Mucosa of rectum (tissue), 2 donors: Measurements from ENCODE around the gene CDH3.

Experiments
- H3K27ac ChIP-seq, 2 donors: one replicate each; pipeline ENCODE4 v1.7.0; 2013; ENCODE audit warnings: inconsistent platforms in 2 of 2, low read depth in 2 of 2, low read length in 2 of 2
- H3K27me3 ChIP-seq, 2 donors: one replicate each; pipeline ENCODE4 v1.7.0; 2013; ENCODE audit warnings: low read length in 2 of 2; ENCODE audit not compliant: control insufficient read depth in 2 of 2, insufficient read depth in 2 of 2
- H3K36me3 ChIP-seq, 2 donors: one replicate each; pipeline ENCODE4 v1.7.0; 2013; ENCODE audit warnings: low read length in 2 of 2; ENCODE audit not compliant: control insufficient read depth in 2 of 2, insufficient read depth in 2 of 2
- H3K4me1 ChIP-seq, 2 donors: one replicate each; pipeline ENCODE4 v1.7.0; 2013; ENCODE audit warnings: low read length in 2 of 2, mild to moderate bottlenecking in 1 of 2; ENCODE audit not compliant: control insufficient read depth in 2 of 2, insufficient read depth in 2 of 2
- H3K4me3 ChIP-seq, 2 donors: one replicate each; pipeline ENCODE4 v1.7.0; 2013; ENCODE audit warnings: low read length in 2 of 2
- H3K9ac ChIP-seq, 2 donors: one replicate each; pipeline ENCODE4 v1.7.0; 2013; ENCODE audit warnings: low read length in 2 of 2, low read depth in 1 of 2, mild to moderate bottlenecking in 1 of 2
- H3K9me3 ChIP-seq, 2 donors: one replicate each; pipeline ENCODE4 v1.7.0; 2013; ENCODE audit warnings: low read length in 2 of 2; ENCODE audit not compliant: control insufficient read depth in 2 of 2
- donor health status: healthy.
- donor health status: Normal muscosa, but diverticular disease.

The CDH3 gene

DNA sequence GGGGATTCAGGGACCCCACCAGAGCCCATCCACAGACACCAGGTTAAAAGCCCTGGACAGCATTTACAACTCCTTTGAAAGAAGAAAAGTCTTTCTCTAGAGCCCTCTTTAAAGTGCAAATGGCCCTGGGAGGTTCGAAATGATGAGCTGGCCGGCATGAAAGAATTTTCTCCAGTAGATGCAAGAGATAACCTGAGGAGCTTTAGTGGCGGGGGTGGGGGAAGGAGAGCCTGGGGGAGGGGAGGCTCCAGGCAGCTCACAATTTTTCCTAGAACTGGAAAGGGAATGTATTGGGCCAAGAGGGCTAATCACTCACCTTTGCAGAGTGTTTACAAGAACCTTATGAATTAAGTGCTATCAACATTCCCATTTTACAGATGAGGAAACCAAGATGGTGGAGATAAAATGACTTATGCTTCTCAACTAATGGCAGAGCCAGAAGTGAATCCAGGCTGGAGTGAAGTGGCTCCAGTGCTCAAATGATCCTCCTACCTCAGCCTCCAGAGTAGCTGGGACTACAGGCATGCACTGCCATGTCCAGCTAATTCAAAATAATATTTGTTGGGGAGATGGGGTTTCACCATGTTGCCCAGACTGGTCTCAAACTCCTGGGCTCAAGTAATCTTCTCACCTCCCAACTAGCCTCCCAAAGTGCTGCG lies 87.8 kb downstream of the CDH3 start:
- H3K9ac ChIP-seq = peak overlapping the region in 1 of 2 donors; percentile 62
- H3K36me3 ChIP-seq = no peaks in the 10 kb centered on the region
- H3K4me1 ChIP-seq = peaks cover 7 to 17% of the 10 kb centered on the region in 2 donors
- H3K27me3 ChIP-seq = peaks cover 0 to 2% of the 10 kb centered on the region in 2 donors
- H3K4me3 ChIP-seq = peak overlapping the region in 1 of 2 donors; percentile 37
- H3K27ac ChIP-seq = peak overlapping the region; percentile 92 to 95
- H3K9me3 ChIP-seq = no peaks in the 10 kb centered on the region

DNA sequence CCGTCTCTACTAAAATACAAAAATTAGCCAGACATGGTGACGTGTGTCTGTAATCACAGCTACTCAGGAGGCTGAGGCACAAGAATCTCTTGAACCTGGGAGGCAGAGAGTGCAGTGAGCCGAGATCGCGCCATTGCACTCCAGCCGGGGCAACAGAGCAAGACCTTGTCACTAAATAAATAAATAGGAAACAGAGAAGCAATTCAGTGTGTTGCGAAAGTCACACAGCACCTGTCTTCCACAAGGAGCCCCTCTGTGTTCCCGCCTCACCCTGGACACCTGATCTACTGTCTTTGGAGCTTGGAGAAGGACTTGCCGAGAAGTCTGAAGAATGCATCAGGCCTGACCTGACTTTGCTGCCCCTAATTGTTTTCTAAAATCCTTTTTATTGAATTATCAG lies 88.5 kb downstream of the CDH3 start:
- Histone ChIP-seq H3K4me3 (no peak overlapping the region), H3K4me1 (peaks cover 11 to 17% of the 10 kb centered on the region in 2 donors), H3K27ac (no peak overlapping the region), H3K36me3 (no peaks in the 10 kb centered on the region), H3K27me3 (peaks cover 2 to 4% of the 10 kb centered on the region in 2 donors), H3K9ac (no peak overlapping the region), H3K9me3 (no peaks in the 10 kb centered on the region)

DNA sequence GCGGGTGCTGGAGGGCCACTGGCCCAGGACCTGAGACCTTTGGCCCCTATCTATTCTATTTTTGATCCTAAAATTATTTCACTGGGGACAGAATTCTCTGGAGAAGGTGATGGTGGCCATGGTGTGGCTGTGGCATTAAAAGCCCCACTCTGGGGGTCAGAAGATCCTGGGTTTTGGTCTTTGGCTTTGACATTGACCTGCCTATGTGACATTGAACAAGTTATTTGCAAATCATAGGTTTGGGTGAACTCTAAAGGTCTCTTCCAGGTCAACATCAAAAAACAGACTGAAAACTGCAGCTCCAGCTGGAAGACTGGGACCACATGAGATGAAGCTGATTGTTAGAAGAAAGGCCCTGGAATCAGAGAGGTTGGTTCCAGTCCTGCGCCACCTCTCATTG lies 89.7 kb downstream of the CDH3 start:
- no peak overlapping the region for H3K9ac ChIP-seq
- no peaks in the 10 kb centered on the region for H3K9me3 ChIP-seq
- peaks cover 2 to 4% of the 10 kb centered on the region in 2 donors for H3K27me3 ChIP-seq
- peaks cover 11 to 17% of the 10 kb centered on the region in 2 donors for H3K4me1 ChIP-seq
- no peak overlapping the region for H3K4me3 ChIP-seq
- no peak overlapping the region for H3K27ac ChIP-seq
- H3K36me3 ChIP-seq = no peaks in the 10 kb centered on the region

DNA sequence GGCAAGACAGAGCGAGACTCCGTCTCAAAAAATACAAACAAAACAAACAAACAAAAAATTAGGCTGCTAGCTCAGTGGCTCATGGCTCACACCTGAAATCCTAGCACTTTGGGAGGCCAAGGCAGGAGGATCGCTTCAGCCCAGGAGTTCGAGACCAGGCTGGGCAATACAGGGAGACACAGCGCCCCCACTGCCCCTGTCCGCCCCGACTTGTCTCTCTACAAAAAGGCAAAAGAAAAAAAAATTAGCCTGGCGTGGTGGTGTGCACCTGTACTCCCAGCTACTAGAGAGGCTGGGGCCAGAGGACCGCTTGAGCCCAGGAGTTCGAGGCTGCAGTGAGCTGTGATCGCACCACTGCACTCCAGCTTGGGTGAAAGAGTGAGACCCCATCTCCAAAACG lies 91.5 kb downstream of the CDH3 start:
- no peaks in the 10 kb centered on the region for H3K9me3 ChIP-seq
- H3K36me3 ChIP-seq = peaks cover 2 to 7% of the 10 kb centered on the region in 2 donors
- H3K4me1 ChIP-seq = peaks cover 19 to 34% of the 10 kb centered on the region in 2 donors
- peaks cover 2 to 4% of the 10 kb centered on the region in 2 donors for H3K27me3 ChIP-seq
- H3K9ac ChIP-seq = peak overlapping the region in 1 of 2 donors; percentile 92
- peak overlapping the region in 1 of 2 donors; percentile 16 for H3K27ac ChIP-seq
- H3K4me3 ChIP-seq = peak overlapping the region; percentile 80 to 83

DNA sequence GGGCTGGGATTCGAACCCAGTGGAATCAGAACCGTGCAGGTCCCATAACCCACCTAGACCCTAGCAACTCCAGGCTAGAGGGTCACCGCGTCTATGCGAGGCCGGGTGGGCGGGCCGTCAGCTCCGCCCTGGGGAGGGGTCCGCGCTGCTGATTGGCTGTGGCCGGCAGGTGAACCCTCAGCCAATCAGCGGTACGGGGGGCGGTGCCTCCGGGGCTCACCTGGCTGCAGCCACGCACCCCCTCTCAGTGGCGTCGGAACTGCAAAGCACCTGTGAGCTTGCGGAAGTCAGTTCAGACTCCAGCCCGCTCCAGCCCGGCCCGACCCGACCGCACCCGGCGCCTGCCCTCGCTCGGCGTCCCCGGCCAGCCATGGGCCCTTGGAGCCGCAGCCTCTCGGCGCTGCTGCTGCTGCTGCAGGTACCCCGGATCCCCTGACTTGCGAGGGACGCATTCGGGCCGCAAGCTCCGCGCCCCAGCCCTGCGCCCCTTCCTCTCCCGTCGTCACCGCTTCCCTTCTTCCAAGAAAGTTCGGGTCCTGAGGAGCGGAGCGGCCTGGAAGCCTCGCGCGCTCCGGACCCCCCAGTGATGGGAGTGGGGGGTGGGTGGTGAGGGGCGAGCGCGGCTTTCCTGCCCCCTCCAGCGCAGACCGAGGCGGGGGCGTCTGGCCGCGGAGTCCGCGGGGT lies 92.1 kb downstream of the CDH3 start, which contains the start of gene CDH1:
CDH1 (plus strand) TSS at position 247 of the 684 bp plus-strand sequence; CDS start at position 371, 124 bp downstream.
- Histone ChIP-seq H3K27ac (peak within 1 kb of the TSS; percentile 88 to 90), H3K9me3 (no peaks in the 10 kb centered on the region), H3K4me1 (peaks cover 18 to 34% of the 10 kb centered on the region in 2 donors), H3K36me3 (peaks cover 2 to 7% of the 10 kb centered on the region in 2 donors), H3K27me3 (peaks cover 2 to 4% of the 10 kb centered on the region in 2 donors), H3K4me3 (peak within 1 kb of the TSS; percentile 80 to 83), H3K9ac (peak within 1 kb of the TSS; percentile 79 to 92)

DNA sequence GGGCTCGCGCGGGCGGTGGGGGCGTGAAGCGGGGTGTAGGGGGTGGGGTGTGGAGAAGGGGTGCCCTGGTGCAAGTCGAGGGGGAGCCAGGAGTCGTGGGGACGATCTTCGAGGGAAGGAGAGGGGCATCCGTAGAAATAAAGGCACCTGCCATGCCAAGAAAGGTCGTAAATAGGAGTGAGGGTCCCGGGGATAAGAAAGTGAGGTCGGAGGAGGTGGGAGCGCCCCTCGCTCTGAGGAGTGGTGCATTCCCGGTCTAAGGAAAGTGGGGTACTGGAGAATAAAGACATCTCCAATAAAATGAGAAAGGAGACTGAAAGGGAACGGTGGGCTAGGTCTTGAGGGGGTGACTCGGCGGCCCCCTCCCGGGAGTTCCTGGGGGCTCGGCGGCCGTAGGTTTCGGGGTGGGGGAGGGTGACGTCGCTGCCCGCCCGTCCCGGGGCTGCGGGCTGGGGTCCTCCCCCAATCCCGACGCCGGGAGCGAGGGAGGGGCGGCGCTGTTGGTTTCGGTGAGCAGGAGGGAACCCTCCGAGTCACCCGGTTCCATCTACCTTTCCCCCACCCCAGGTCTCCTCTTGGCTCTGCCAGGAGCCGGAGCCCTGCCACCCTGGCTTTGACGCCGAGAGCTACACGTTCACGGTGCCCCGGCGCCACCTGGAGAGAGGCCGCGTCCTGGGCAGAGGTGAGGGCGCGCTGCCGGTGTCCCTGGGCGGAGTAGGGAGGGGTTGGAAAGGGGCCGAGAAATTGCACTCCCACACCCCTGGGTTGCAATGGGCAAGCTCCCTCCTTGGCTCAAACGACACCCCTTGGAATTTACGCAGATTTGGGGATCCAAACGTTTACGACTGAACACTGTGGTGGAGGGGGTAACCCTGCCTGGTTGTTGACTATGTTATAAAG lies 92.9 kb downstream of the CDH3 start:
- Histone ChIP-seq H3K9ac (peak overlapping the region; percentile 79 to 92), H3K9me3 (no peaks in the 10 kb centered on the region), H3K4me1 (peaks cover 19 to 33% of the 10 kb centered on the region in 2 donors), H3K4me3 (peak overlapping the region; percentile 80 to 83), H3K27me3 (peaks cover 2 to 4% of the 10 kb centered on the region in 2 donors), H3K27ac (peak overlapping the region; percentile 88 to 90), H3K36me3 (peaks cover 2 to 7% of the 10 kb centered on the region in 2 donors)

DNA sequence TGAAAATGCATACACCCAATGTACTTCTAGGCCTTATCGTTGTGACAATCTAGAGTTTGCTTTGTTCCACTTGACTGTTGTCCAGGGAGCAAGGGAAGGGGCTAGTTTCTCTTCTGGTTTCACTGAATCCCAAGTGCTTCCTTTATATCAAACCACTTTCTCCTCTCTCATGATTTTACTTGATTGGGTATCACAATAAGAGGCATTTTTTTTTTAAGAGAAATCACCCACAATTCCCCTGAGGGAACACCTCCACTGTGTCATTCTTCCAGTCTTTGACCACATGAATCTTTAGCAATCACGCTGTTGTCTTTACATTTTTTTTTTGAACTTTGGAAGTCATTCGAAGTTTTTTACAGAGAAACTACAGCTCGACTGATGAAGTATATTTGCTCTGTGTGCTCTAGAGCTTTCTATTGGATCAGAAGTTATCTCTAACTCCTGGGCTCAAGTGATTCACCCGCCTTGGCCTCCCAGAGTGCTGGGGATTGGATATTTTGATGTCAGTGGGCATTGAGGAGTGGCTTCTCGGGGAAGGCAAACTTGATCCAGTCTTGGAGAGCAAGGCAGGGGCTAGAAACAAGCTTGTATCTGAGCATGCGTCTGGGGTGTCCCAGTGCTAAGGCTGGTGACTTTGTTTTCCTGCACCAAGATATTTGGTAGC lies 95.0 kb downstream of the CDH3 start:
- Histone ChIP-seq H3K9me3 (no peaks in the 10 kb centered on the region), H3K27ac (peak overlapping the region; percentile 18 to 52), H3K4me3 (no peak overlapping the region), H3K27me3 (peaks cover 0 to 4% of the 10 kb centered on the region in 2 donors), H3K4me1 (peaks cover 37 to 51% of the 10 kb centered on the region in 2 donors), H3K9ac (peak overlapping the region; percentile 21 to 32), H3K36me3 (peaks cover 2 to 7% of the 10 kb centered on the region in 2 donors)

DNA sequence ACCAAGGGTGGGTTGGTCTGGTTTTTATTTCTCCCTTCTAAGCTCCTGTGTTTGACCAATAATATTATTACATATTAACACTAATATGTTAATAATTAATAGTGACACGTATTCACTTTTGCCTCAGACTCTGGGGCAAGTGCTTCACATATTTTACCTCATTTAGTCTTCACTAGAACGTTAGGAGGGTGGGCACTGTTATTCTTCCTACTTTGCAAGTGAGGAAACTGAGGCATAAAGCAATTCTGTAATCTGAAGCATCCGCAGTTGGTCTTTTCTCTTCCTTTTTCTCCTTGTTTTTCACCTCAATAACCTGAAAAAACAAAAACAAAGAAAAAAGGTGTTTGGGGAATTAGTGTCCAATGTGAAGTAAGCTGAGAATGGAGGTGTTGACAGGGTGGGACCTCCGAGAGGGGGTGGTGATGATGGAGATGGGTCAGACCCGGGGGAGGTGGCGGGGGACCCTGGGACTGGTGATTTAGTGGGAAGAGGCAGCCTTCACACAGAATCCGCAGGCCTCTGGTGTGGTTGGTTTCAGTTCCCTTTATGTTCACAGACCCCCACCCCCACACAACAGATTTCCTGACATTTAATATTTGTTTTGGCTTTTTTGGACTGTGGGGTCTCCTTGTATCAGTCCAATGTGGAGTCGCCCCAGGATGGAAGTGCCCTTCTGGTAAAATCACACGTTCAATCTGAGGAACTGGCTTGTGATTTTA lies 95.7 kb downstream of the CDH3 start:
- no peaks in the 10 kb centered on the region for H3K9me3 ChIP-seq
- peaks cover 2 to 7% of the 10 kb centered on the region in 2 donors for H3K36me3 ChIP-seq
- peak overlapping the region; percentile 92 to 93 for H3K27ac ChIP-seq
- peak overlapping the region; percentile 21 to 32 for H3K9ac ChIP-seq
- peak overlapping the region in 1 of 2 donors; percentile 3 for H3K4me3 ChIP-seq
- peaks cover 0 to 4% of the 10 kb centered on the region in 2 donors for H3K27me3 ChIP-seq
- peaks cover 43 to 57% of the 10 kb centered on the region in 2 donors for H3K4me1 ChIP-seq

DNA sequence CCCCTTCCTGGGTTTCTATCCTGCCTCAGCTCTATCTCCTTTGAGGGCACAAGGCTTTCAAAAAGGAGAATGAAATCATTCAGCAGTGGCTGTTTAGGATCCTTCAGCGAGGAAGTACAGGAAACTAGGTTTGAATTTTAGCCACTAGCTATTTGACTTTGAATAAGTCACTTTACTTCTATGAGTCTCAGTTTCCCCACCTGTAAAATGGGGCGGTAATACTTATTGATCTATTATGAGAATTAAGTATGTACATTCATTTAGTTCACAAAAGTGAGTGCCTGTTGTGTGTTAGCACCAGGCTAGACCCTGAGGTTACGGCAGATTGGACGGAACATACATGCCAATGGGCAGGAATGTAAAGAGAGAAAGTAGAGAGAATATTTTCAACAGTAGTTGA lies 98.6 kb downstream of the CDH3 start:
- H3K27me3 ChIP-seq = no peaks in the 10 kb centered on the region
- peak overlapping the region; percentile 46 to 61 for H3K4me3 ChIP-seq
- H3K4me1 ChIP-seq = peaks cover 47 to 69% of the 10 kb centered on the region in 2 donors
- H3K36me3 ChIP-seq = peaks cover 5 to 9% of the 10 kb centered on the region in 2 donors
- H3K9me3 ChIP-seq = no peaks in the 10 kb centered on the region
- peak overlapping the region; percentile 92 to 93 for H3K27ac ChIP-seq
- peak overlapping the region in 1 of 2 donors; percentile 68 for H3K9ac ChIP-seq
